H1 (cell line): ENCODE results near the gene IRAG1. TPM values are rescaled to one million over a fixed set of nuclear protein-coding genes. Genes with fewer than 3 reads are reported as not detected.

Experiments
- CTCF ChIA-PET: fragments of 300-600 bp; sonication (Branson Sonifier 250); formaldehyde crosslinking; loops from one replicate; lab custom pipeline; 2021; ENCODE audit not compliant: partially characterized antibody; lab: Charles Lee
- POLR2A ChIA-PET: fragments of 300-600 bp; sonication (Branson Sonifier 250); formaldehyde crosslinking; loops from one replicate; lab custom pipeline; 2021; ENCODE audit warnings: inconsistent platforms; ENCODE audit not compliant: partially characterized antibody; lab: Charles Lee
- DNase-seq, 2 experiments: peaks; one replicate each; pipeline versions ENCODE4 v3.0.0 to v3.0.0-alpha.2; 2010 to 2022; ENCODE audit warnings: low spot score in 2 of 2, low read depth in 1 of 2, mixed read lengths in 1 of 2
- FAIRE-seq: peaks from 2 replicates; lab custom pipeline; 2011; peaks lifted over from hg19 to GRCh38; lab: Jason Lieb, UNC
- H2AFZ ChIP-seq: 2 replicates; pipeline ENCODE4 v1.8.1; 2012; ENCODE audit warnings: low read length, inconsistent platforms
- H2AK5ac ChIP-seq: 2 replicates; pipeline ENCODE4 v1.6.1; 2013; ENCODE audit warnings: low read depth, low read length
- H2BK120ac ChIP-seq: replicated peaks from 2 replicates; pipeline ENCODE3; 2013; ENCODE audit warnings: low read depth, low read length, inconsistent platforms
- H2BK12ac ChIP-seq: 2 replicates; pipeline ENCODE4 v1.6.1; 2013; ENCODE audit warnings: low read depth, low read length
- H2BK15ac ChIP-seq: 2 replicates; pipeline ENCODE4 v1.6.1; 2013; ENCODE audit warnings: low read length
- H2BK20ac ChIP-seq: 2 replicates; pipeline ENCODE4 v1.6.1; 2013; ENCODE audit warnings: low read length
- H2BK5ac ChIP-seq: 2 replicates; pipeline ENCODE4 v1.6.1; 2013; ENCODE audit warnings: low read depth, low read length
- H3K14ac ChIP-seq: 2 replicates; pipeline ENCODE4 v1.6.1; 2013; ENCODE audit warnings: inconsistent platforms; ENCODE audit not compliant: insufficient read length
- H3K18ac ChIP-seq: 2 replicates; pipeline ENCODE4 v1.6.1; 2013; ENCODE audit warnings: low read length; ENCODE audit errors: extremely low read depth
- H3K23ac ChIP-seq: 2 replicates; pipeline ENCODE4 v1.6.1; 2013; ENCODE audit warnings: inconsistent platforms; ENCODE audit not compliant: insufficient read length
- H3K23me2 ChIP-seq: 2 replicates; pipeline ENCODE4 v1.6.1; 2013; ENCODE audit warnings: low read depth, low read length
- H3K27ac ChIP-seq: 2 replicates; pipeline ENCODE4 v1.6.1; 2011; ENCODE audit warnings: low read depth, low read length, inconsistent platforms
- H3K27me3 ChIP-seq, 4 experiments: replicated peaks in 1 of 4; 1 replicate in 1 of 4; 2 replicates in 3 of 4; pipeline versions ENCODE4 v1.6.1 to v1.8.1; 2011 to 2013; ENCODE audit warnings: low read length in 3 of 4, mild to moderate bottlenecking in 3 of 4, inconsistent platforms in 2 of 4, mixed read lengths in 2 of 4, moderate library complexity in 1 of 4; ENCODE audit not compliant: control insufficient read depth in 3 of 4, insufficient read depth in 3 of 4; ENCODE audit errors: extremely low read depth in 1 of 4
- H3K36me3 ChIP-seq, 4 experiments: 2 replicates each; pipeline versions ENCODE4 v1.6.1 to v1.8.1; 2011 to 2013; ENCODE audit warnings: mild to moderate bottlenecking in 4 of 4, low read length in 3 of 4, moderate library complexity in 2 of 4, control low read depth in 1 of 4, inconsistent platforms in 1 of 4; ENCODE audit not compliant: insufficient read depth in 4 of 4, control insufficient read depth in 2 of 4
- H3K4ac ChIP-seq: replicated peaks from 2 replicates; pipeline ENCODE3; 2013; ENCODE audit warnings: low read length, low read depth, mixed read lengths, inconsistent platforms; ENCODE audit not compliant: insufficient read length
- H3K4me1 ChIP-seq, 4 experiments: replicated peaks in 1 of 4; 1 replicate in 1 of 4; 2 replicates in 3 of 4; pipeline versions ENCODE4 v1.6.1 to v1.8.1; 2011 to 2013; ENCODE audit warnings: low read length in 3 of 4, inconsistent platforms in 2 of 4, mixed read lengths in 1 of 4; ENCODE audit not compliant: insufficient read depth in 4 of 4, control insufficient read depth in 3 of 4
- H3K4me2 ChIP-seq, 2 experiments: 2 replicates each; pipeline versions ENCODE4 v1.6.1 to v1.8.1; 2011 to 2013; ENCODE audit warnings: low read depth in 2 of 2, low read length in 2 of 2, control low read depth in 1 of 2, inconsistent platforms in 1 of 2, mild to moderate bottlenecking in 1 of 2; ENCODE audit not compliant: insufficient read depth in 1 of 2
- H3K4me3 ChIP-seq, 4 experiments: fragments of 200-600, 300-600 bp in 1 of 4; sonication (generic), shearing (Covaris generic), sonication (Bioruptor Twin) in 1 of 4; 2 replicates each; pipeline versions ENCODE4 v1.5.1 to v1.8.1; 2011 to 2016; ENCODE audit warnings: low read length in 4 of 4, low read depth in 3 of 4, control low read depth in 2 of 4, inconsistent platforms in 2 of 4, mild to moderate bottlenecking in 2 of 4, mixed read lengths in 1 of 4, moderate library complexity in 1 of 4; ENCODE audit not compliant: insufficient read depth in 2 of 4; ENCODE audit errors: extremely low read depth in 1 of 4
- H3K56ac ChIP-seq: replicated peaks from 2 replicates; pipeline ENCODE3; 2013; ENCODE audit warnings: low read depth, mild to moderate bottlenecking, mixed read lengths, low read length, inconsistent platforms; ENCODE audit not compliant: insufficient read length
- H3K79me1 ChIP-seq: 2 replicates; pipeline ENCODE4 v1.6.1; 2013; ENCODE audit warnings: low read depth, low read length, control low read depth
- H3K79me2 ChIP-seq, 2 experiments: 2 replicates each; pipeline versions ENCODE4 v1.6.1 to v1.8.1; 2012 to 2013; ENCODE audit warnings: low read length in 2 of 2, mild to moderate bottlenecking in 2 of 2, inconsistent platforms in 1 of 2; ENCODE audit not compliant: insufficient read depth in 2 of 2, control insufficient read depth in 1 of 2
- H3K9ac ChIP-seq, 4 experiments: replicated peaks in 1 of 4; 1 replicate in 1 of 4; 2 replicates in 3 of 4; pipeline versions ENCODE4 v1.6.1 to v1.8.1; 2011 to 2013; ENCODE audit warnings: low read depth in 3 of 4, low read length in 3 of 4, control low read depth in 2 of 4, mild to moderate bottlenecking in 2 of 4, moderate library complexity in 2 of 4, inconsistent platforms in 1 of 4; ENCODE audit errors: extremely low read depth in 1 of 4
- H3K9me3 ChIP-seq, 2 experiments: 2 replicates each; pipeline versions ENCODE4 v1.6.1 to v1.8.1; 2012 to 2013; ENCODE audit warnings: mild to moderate bottlenecking in 2 of 2, moderate library complexity in 2 of 2, control low read depth in 1 of 2, inconsistent platforms in 1 of 2, low read depth in 1 of 2, low read length in 1 of 2, mixed read lengths in 1 of 2; ENCODE audit not compliant: insufficient read depth in 2 of 2
- H4K20me1 ChIP-seq, 2 experiments: replicated peaks in 1 of 2; 2 replicates each; pipeline versions ENCODE3 to v1.8.1; 2011 to 2013; ENCODE audit warnings: inconsistent platforms in 2 of 2, low read length in 2 of 2, mild to moderate bottlenecking in 1 of 2; ENCODE audit not compliant: insufficient read depth in 2 of 2, control insufficient read depth in 1 of 2
- H4K5ac ChIP-seq: 2 replicates; pipeline ENCODE4 v1.6.1; 2013; ENCODE audit warnings: low read length, low read depth, mixed read lengths, inconsistent platforms; ENCODE audit not compliant: insufficient read length
- H4K8ac ChIP-seq: 2 replicates; pipeline ENCODE4 v1.8.0; 2013; ENCODE audit warnings: mild to moderate bottlenecking, moderate library complexity, low read length, inconsistent platforms; ENCODE audit not compliant: insufficient read depth; ENCODE audit errors: extremely low read depth
- H4K91ac ChIP-seq: replicated peaks from 2 replicates; pipeline ENCODE3; 2013; ENCODE audit warnings: low read length, mixed read lengths, inconsistent platforms; ENCODE audit not compliant: insufficient read length
- WGBS, 2 experiments: shearing (Covaris generic) in 1 of 2; methylation state at CpG; one replicate each; pipeline versions ENCODE4 v1.1.6 to v1.1.7; 2013 to 2015; ENCODE audit warnings: low lambda C conversion rate in 2 of 2, mixed read lengths in 2 of 2, inconsistent platforms in 1 of 2, low coverage in 1 of 2, missing lambda C conversion rate in 1 of 2; ENCODE audit not compliant: insufficient replicate concordance in 2 of 2, insufficient coverage in 1 of 2, insufficient read length in 1 of 2; ENCODE audit errors: extremely low coverage in 1 of 2, missing lambda C conversion rate in 1 of 2; 5-methylcytosine and 5-hydroxymethylcytosine counted together
- polyA plus RNA-seq, 7 experiments: library from polyadenylated mRNA; depleted of rRNA in 3 of 7; stranded (reverse) in 5 of 7; unstranded in 2 of 7; fragments of >200 nt in 5 of 7; fragments of 200-250 nt in 2 of 7; gene quantifications; 1 replicate in 5 of 7; 2 replicates in 1 of 7; 4 replicates in 1 of 7; pipeline versions ENCODE4 v1.2.1 to v1.2.3, GENCODE V29; 2011 to 2013; ENCODE audit warnings: missing spikeins in 2 of 7, mixed read lengths in 2 of 7
- total RNA-seq: library from RNA; stranded (reverse); fragmentation: NEBNext Ultra II Directional; extraction: Animal tissue kit (Norgen Biotek cat#: 25700); gene quantifications from 2 replicates; pipeline ENCODE4 v1.2.1, GENCODE V29; 2021

Gene IRAG1
- total and polyA plus RNA-seq, 2 of the 8 experiments (the other 6 are each of a cell fraction or from before 2014, with no cell fraction given), result 1.8 to 2.7 TPM

DNA sequence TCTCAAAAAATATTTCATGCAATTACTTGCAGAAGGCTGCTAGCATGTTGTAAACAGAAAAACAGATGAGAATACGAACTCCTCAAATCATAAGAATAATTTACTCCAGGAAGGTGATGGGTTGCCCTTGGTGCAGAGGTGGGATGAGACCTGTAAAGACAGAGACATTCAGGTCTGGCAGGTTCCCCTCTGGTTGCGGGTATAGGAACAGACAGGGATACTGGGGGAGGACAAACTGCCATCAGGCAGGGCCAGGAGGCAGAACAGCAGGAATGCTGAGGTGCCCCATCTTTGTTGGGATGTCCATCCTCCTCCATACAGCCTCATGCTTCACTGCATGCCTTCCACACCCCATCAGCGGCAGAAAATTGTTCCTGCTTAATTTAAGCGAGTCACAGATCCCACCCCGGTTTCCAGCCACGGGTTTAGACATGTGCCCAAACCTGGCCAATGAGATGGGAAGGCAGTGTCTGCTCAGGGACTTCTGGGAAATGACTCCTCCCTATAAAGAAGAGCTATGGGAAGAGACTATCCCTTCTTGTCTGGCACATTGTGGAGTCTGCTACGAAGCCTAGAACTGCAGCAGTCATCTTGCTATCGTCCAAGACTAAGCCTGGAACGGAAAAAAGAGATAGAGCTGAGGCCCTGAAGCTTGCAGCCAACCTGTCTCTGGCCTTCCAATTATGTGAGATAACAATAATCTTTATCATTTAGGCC lies 23.1 kb upstream of the IRAG1 start:
- Histone ChIP-seq H2AFZ (no peak overlapping the region), H3K9me3 (no peaks in the 10 kb centered on the region), H2BK12ac (no peak overlapping the region), H3K4me2 (no peak overlapping the region), H2BK15ac (no peak overlapping the region), H3K4me1 (no peaks in the 10 kb centered on the region), H4K5ac (no peak overlapping the region), H3K18ac (no peak overlapping the region), H4K20me1 (no peaks in the 10 kb centered on the region), H3K27me3 (no peaks in the 10 kb centered on the region), H2BK20ac (no peak overlapping the region), H3K79me1 (no peaks in the 10 kb centered on the region), H3K23me2 (no peaks in the 10 kb centered on the region), H3K79me2 (no peaks in the 10 kb centered on the region), H2AK5ac (no peak overlapping the region), H3K9ac (no peak overlapping the region), H3K4ac (no peak overlapping the region), H4K8ac (no peak overlapping the region), H3K4me3 (no peak overlapping the region), H3K27ac (no peak overlapping the region), H3K36me3 (no peaks in the 10 kb centered on the region), H2BK5ac (no peak overlapping the region), H4K91ac (no peak overlapping the region), H3K23ac (no peak overlapping the region), H2BK120ac (no peak overlapping the region), H3K14ac (no peak overlapping the region), H3K56ac (no peak overlapping the region)
- ChIA-PET POLR2A (interaction anchor here (0.9 kb wide), 1 partner anchor 21 kb away, joined by 3 read pairs; no protein-coding TSS in a partner anchor), CTCF (interaction anchor here (1.6 to 3.4 kb wide), 3 partner anchors 11 to 92 kb away, joined by 6 to 13 read pairs (median 11); no protein-coding TSS in a partner anchor)
- no peak for FAIRE-seq
- 85% methylated on average over 9 of the region's 9 CpGs; no CpG with 5 or more reads in 1 of the 2 experiments for WGBS, 2 experiments
- no peak for DNase-seq
